GM08714 (cell line): Measurements from ENCODE around the gene CCDC57.
"Not testable (repeated sequence)": the region's sequence is repeated elsewhere in the genome, so short reads cannot be mapped to it uniquely, and the experiment has no call there.

Source experiments
- H3K4me3 ChIP-seq: fragments of 200-500 bp; sonication (Bioruptor generic); 2 replicates; pipeline ENCODE4 v1.5.1; 2014; ENCODE audit warnings: mild to moderate bottlenecking, low read length, inconsistent platforms
- ZNF274 ChIP-seq: IDR thresholded peaks from 2 replicates; pipeline ENCODE4 v1.6.1; 2012; ENCODE audit warnings: mild to moderate bottlenecking, low read depth, low read length

Gene CCDC57

DNA sequence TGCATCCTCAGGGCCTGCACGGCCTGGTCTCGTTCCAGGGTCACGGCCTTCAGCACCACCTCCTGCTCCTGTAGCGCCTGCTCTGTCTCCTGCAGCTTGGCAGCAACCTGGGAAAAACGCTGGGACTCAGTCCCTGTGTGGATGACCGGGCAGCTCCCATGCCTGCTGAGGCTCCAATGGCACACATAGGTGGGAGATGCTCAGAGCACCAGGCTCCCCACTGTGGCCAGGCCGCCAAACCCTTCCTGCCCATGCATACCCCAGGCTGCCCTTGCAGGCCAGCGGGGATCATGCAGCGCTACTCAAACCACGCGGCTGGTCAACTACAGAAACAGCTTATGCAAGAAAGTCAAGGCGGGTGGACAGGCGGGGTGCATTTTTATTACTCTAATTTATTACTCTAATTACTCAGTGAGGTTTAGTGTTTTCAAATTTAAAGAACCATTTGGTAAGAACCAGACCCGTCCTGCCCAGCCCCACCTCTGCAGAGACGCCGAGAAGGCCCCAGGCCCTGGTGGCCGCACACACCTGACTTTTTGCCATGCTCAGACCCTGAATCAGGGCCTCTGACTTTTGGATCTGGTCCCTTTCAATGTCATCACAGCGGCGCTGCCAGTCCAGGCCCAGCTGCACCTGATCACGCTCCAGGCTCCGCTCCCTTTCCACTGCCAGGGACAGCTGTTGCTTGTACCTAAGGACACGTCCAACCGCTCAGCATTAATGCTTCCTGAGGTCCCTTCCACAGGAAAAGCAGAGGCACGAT lies 34.0 kb downstream of the CCDC57 start:
- no peak overlapping the region for H3K4me3 ChIP-seq
- TF ChIP-seq ZNF274 = no peak

DNA sequence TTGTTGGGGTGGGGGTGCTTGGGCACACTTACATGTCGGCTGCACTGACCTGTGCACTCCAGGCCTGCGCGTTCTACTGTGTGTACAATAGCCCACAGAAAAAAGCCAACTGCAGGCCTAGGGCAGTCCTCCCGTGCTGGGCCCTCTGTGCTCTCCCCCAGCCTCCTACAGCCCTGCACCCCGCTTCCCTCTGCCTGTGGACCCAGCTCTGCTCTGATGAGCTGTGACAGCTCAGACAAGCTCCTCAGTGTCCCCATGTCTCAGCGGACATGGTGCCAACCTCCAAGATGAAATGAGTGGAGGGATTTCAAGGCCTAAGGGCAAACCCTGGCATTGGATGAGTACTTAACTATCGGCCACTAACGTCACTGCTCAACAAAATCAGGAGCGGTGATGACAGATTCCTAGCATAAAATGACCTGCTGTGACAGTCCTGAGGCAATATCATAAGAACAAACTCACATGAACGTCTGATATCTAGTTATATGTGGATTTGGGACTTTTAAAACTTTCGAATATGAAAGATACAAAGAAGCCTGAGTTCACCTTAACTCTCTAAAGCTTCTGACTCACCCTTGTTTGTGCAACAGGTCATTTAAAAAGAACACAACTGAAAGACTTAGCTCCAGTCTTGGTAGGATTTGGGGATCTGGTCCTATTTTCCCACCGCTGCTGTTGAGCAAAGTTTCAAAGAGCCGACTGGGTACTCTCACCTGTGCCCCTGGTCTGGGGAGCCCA lies 34.7 kb downstream of the CCDC57 start:
- no peak for TF ChIP-seq ZNF274
- no peak overlapping the region for H3K4me3 ChIP-seq

GRCh38 chr17:82177276-82177675 lies 35.4 kb downstream of the CCDC57 start:
- TF ChIP-seq ZNF274 = no peak
- H3K4me3 ChIP-seq = no peak overlapping the region

- H3K4me3 ChIP-seq = no peak overlapping the region
- TF ChIP-seq ZNF274 = no peak
These were observed 36.7 kb downstream of the CCDC57 start for GRCh38 chr17:82175951-82176350.

- TF ChIP-seq ZNF274 = no peak
These were observed 37.4 kb downstream of the CCDC57 start for GRCh38 chr17:82175201-82175600.

DNA sequence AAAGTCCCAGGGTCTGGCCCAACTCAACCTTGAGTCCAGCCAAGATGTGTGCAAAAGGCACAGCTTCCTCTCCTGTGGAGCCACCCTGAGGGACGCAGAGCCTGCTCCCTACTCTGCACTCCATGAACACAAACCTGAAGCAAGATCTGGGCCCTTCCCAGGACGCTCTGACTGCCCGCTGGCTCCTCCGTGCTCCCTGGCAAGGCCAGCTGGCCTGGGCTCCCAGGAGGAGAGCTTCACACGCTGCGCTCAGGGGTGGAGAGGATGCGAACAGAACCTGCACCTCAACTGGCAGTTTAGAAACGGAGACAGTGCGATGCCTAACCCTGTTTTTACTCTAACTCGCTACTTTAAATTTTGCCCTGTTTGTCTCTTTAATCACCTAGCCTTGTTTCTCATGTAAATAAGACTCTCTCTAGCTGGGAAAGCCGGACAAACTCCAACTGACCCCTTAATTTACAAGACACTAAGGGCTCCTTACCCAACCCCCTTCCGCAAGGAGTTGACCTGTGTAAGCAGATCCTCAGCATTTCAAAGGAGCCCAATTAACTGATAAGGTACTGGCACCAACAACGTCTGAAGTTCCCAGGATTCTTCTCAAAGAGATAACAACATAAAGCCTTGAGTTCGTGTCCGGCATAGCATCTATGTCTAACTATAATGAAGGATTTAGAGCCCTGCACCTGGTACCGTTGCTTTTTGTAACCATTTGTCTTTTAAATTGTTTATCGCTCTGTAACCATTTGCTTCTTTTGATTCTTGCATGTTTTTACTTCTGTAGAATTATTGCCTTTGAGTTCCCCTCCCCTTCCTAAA lies 38.4 kb downstream of the CCDC57 start:
- H3K4me3 ChIP-seq = not testable (repeated sequence)

More at GRCh38 chr17:82175201-82175600, 37.4 kb downstream of the CCDC57 start:
- no peak overlapping the region for H3K4me3 ChIP-seq

DNA sequence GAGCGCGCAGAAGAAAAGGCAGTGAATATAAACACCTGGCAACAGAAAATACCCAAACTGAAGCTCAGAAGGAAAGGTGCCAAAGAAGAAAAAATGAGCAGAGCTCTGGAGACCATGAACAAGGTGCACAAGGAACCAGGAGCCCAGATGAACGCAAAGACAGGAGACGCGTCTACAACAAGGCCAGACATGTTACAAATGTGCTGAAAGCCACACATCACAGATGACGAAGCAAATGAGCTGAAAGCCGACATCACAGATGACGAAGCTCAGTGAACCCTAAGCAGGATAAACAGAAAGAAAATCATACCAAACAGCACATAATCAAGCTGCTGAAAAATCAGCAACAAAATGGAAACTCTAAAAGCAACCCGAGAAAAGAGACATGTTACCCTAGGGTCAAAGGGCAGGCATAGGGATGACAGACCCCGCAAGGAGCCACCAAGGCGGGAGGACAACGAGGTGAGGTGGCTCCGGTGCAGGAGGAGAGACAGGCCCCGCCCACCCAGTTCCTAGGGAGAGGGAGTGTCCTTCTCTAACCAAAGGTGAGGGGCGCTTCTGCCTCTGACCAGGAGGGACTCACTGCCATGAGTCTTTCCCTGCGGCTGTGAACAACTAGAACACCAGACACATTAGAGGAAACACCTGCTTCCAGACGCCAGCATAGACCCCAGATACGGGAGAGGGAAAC lies 39.1 kb downstream of the CCDC57 start:
- no peak overlapping the region for H3K4me3 ChIP-seq
- no peak for TF ChIP-seq ZNF274

GRCh38 chr17:82172486-82173160 lies 40.0 kb downstream of the CCDC57 start:
- no peak overlapping the region for H3K4me3 ChIP-seq
- TF ChIP-seq ZNF274 = no peak

GRCh38 chr17:82171750-82172375 lies 40.8 kb downstream of the CCDC57 start:
- no peak overlapping the region for H3K4me3 ChIP-seq
- no peak for TF ChIP-seq ZNF274

- no peak overlapping the region for H3K4me3 ChIP-seq
- no peak for TF ChIP-seq ZNF274
These were observed 42.2 kb downstream of the CCDC57 start for GRCh38 chr17:82170412-82170961.

DNA sequence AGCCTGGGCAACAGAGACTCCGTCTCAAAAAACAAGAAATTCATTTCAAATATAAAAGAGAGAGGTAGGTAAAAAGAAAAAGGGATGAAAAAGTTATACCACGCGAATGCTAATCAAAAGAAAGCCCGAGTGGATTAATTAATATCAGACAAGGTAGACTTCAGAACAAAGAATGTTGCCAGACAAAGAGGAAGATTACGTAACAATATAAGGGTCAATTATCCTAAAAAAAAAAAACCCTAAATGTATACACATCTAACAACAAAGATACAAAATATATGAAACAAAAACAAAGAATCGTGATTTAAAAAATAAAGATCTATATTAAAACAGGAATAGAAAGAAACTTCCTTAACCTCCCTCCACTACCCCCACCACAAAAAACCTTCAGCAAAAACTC lies 44.1 kb downstream of the CCDC57 start:
- H3K4me3 ChIP-seq = no peak overlapping the region
- TF ChIP-seq ZNF274 = no peak

DNA sequence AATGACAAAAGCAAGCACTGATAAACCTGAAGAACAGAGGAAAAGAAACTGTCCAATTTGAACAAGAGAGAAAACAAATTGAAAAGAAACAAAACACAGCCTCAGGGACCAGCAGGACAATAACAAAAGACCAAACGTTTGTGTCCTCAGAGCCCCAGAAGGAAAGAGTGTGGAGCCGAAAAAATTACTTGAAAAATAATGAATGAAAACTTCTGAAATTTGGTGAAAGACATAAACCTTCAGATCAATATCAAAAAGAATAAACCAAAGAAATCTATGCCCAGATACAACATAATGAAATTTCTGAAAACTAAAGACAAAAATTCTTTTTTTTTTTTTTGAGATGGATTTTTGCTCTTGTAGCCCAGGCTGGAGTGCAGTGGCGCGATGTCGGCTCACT lies 45.6 kb downstream of the CCDC57 start:
- no peak for TF ChIP-seq ZNF274
- H3K4me3 ChIP-seq = no peak overlapping the region

DNA sequence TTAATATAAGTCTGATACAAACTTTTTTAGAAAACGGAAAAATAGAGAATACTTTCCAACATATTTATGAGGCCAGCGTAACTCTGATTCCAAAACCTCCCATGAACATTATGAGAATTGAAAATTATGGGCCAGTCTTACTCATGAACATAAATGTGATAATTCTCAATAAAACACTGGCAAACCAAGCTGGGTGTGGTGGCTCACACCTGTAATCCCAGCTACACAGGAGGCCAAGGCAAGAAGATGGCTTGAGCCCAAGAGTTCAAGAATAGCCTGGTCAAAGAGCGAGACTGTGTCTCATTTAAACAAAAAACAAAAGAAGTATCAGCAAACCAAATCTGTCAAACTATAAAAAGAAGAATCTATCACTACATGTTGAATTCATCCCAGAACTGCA lies 47.8 kb downstream of the CCDC57 start:
- no peak overlapping the region for H3K4me3 ChIP-seq
- TF ChIP-seq ZNF274 = no peak
